DMS 273 treated with DMSO at 0.1 percent for 48 hours (cell line): ENCODE measurements around the gene FAM193A.
"Not testable (repeated sequence)": the region's sequence is repeated elsewhere in the genome, so short reads cannot be mapped to it uniquely, and the experiment has no call there.

Experiments
- DNase-seq: peaks from one replicate; lab custom pipeline; 2025; lab: John Stamatoyannopoulos, UW

FAM193A gene

GRCh38 chr4:2691313-2691712 lies 154.9 kb downstream of the FAM193A start:
- no peak for DNase-seq

GRCh38 chr4:2691952-2692435 lies 155.5 kb downstream of the FAM193A start:
- DNase-seq, result no peak

- DNase-seq, result no peak
Measured at GRCh38 chr4:2694691-2695090, 158.2 kb downstream of the FAM193A start.

- no peak for DNase-seq
Measured at GRCh38 chr4:2695346-2696060, 159.1 kb downstream of the FAM193A start.

DNA sequence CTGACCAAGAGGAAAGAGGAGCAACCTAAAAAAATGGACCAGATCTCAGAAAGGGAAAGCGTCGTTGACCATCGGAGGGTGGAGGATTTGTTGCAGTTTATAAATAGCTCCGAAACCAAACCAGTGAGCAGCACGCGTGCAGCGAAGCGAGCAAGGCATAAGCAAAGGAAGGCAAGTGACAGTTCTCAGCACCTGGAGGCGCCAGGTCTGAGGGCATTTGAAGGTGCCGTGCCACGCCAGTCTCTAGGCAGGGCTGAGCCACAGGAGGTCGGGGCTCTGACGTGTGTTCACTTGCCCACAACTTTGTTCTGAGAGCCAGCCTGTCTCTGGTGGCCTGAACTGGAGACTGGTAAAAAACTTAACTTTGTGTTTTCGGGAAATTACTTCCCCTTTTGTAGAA lies 160.0 kb downstream of the FAM193A start:
- no peak for DNase-seq

DNA sequence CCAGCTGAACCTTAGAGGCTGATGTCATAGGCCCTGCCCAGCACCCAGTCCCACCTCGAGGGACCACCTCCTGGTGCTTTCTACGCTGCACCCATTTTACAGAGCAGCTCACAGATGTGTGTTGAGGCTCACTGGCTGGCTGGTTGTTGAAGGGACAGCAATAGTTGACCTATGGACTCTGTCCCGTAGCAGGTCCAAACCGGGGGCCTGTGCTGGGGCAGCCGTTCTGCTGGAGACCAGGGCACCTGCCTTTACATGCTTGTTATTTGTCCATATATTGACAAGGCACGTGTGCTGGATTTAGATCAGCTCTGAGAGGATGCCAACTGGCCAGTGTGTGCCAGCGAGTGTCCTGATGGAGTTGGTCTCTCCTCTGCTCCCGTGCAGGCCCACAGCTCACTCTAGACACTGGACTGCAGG lies 161.6 kb downstream of the FAM193A start:
- DNase-seq, result no peak

DNA sequence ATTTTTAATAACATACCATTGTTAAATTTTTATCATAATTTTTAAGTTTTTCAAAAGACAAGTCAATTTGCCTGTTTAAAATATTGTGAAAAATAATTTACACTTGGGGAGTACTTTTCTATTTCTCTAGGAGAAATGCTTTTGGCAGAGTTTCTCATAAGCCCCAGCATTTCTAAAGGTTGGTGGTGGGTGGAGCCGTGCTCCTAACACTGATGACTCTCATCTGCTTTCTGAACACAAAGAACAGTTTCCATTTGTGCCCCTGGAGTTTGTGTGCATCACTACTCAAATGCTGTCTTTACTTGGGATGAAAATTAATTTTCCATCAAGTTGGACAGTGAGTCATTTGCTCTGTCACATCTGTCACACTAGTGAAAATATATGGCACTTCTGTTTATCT lies 162.1 kb downstream of the FAM193A start:
- no peak for DNase-seq

DNA sequence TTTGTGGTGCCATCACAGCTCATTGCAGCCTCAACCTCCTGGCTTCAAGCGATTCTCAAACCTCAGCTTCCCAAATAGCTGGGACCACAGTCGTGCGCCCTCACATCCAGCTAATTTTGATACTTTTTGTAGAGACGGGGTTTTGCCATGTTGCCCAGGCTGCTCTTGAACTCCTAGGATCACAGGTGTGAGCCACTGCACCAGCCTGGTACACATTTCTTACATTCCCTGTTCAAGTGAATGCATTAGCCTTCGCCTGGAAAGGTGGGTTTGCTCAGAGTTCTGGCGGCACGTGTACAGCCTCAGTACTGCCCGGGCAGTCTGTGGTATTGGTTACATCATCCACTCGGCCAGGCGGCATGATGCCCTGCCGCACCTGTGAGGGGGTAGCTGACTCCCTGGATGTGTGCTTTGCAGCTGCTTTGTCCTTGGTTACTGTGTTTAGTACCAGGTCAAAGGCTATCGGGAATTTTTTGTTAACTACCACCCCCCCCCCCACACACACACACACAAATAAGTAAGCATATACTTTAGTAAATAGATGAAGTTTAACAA lies 162.6 kb downstream of the FAM193A start:
- no peak for DNase-seq

DNA sequence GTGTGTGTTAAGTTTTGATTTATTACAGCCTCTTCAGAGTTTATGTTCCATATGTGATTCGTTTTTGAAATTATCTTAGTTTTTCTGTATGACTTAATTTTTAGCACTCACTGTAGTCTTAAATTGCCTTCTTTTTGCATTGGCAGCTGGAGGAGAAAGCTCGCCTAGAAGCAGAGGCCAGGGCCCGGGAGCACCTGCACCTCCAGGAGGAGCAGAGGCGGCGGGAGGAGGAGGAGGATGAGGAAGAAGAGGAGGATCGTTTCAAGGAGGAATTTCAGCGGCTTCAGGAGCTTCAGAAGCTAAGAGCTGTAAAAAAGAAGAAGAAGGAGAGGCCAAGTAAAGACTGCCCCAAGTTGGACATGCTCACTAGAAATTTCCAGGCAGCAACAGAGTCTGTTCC lies 163.1 kb downstream of the FAM193A start:
- no peak for DNase-seq

DNA sequence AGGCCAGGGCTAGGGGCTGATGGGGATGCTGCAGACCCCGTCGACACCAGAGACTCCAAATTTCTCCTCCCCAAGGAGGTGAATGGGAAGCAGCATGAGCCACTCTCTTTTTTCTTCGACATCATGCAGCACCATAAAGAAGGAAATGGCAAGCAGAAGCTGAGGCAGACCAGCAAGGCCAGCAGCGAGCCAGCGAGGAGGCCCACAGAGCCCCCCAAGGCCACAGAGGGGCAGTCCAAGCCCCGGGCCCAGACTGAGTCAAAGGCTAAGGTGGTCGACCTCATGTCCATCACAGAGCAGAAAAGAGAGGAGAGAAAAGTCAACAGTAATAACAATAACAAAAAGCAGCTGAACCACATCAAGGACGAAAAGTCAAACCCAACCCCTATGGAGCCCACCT lies 163.6 kb downstream of the FAM193A start:
- DNase-seq, result no peak

DNA sequence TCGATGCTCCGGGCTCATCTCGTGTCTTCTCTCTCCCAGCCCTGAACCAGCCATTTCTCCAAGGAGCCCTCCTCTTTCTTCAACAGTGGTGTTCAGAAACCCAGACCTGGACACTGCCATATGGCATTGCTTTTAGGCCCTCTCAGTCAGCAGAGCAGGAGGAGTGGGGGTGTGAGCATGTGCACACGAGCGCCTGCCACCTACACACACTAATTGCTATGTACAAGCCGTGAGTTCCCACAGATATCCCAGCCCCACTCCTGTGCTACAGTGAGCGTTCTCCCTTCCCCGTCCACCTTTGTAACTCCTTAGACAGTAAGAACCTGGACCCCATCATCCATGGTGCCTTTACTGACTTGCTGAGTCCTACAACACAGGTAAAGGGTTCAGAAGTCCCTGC lies 165.9 kb downstream of the FAM193A start:
- DNase-seq, result no peak

DNA sequence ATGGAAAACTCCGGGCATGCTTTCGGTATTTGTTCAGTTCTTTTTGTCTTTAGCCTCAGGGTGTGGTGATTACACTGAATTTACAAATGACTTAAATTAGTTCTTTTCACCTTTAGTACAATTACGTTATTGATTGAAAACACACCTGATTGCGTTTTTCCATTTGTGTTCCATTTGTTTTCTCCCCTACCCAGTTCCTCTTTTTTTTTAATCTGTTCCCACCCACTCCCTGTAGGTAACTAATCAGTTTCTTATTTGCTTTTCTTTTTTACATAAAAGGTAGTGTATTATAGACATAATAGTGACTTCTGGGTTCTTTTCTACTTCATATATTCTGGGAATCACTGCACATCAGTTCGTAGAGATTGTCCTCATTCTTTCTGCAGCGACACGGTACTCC lies 166.3 kb downstream of the FAM193A start:
- no peak for DNase-seq

GRCh38 chr4:2712261-2712842 lies 175.9 kb downstream of the FAM193A start:
- no peak for DNase-seq

DNA sequence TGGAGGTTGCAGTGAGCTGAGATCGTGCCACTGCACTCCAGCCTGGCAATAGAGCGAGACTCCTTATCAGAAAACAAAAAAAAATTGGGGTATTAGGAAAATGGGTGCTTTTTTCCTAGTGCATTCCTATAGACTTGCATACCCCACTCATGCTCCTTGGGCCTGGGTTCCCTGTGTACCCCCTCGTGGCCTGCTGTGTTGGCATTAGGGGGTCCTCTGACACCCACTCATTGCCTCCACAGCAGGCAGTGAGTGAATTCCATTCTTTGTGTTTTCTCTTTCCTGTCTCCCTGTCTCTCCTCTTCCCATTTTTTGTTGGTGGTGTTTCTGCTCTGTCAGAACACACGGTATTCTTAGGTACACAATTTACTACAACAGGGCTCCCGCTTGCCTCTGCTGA lies 176.9 kb downstream of the FAM193A start:
- no peak for DNase-seq

DNA sequence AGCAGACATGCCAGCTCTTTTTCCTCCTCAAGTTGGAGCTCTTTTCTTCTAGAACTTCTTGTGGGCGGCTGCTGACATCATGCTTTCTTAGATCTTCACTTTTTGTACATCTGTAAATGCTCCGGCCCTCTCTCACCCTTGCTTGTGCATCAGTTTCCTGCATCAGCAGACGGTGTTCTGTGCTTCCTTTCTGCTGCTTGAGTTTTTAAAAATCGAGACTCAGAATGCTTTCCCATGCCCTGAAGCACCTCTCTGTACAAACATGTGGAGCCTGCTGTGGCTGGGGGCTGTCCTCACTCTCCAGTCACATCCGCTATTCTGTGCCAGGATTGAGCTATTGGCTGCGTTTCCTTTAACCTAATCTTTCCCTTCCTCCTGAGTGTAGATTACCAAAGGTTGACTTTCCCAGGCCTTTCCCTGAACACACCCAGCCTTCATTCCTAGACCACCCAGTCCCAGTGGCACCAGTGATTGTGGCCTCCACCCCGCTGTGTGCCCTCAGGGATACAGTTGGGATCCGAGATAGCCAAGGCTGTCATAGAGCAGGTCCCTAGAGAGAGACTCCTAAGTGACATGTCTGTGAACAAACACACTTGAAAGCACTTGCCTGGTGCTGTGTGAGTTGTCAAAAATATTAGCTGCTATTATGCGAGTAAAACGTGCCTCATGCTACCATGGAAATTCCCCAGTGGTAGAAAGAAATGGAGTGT lies 177.8 kb downstream of the FAM193A start:
- DNase-seq, result no peak

DNA sequence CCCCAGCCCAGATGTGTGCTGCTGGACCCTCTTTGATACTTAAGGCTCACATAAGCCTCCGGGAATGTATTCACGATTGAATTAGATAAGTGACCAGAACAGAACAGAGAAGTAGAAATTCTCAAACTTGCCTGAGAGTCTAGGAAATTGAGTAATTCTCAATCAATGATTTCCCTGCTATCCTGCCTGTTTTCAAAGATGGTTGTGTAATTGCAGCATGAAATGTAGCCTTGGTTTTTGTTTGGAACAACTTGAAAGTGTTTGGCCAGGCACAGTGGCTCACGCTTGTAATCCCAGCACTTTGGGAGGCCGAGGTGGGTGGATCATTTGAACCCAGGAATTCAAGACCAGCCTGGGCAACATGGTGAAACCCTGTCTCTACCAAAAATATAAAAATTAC lies 178.5 kb downstream of the FAM193A start:
- DNase-seq, result no peak

GRCh38 chr4:2715426-2715825 lies 179.0 kb downstream of the FAM193A start:
- no peak for DNase-seq

DNA sequence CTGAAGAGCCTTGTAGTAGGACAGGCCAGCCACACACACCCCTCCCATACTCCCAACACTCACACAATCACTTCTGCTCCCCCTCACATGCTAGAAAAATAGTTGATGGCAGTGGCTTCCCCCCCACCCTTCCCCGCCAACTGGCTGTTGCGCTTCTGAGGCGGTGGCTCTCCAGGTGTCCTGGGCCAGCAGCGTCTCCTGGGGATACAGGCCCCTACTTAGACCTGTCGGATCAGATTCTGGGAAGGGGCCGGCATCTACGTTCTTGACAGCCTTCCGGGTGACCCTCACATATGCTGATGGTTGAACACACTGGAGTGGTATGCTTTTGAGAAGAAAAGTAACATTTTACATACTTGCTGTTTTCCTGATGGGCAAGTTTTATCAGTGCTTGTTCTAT lies 179.8 kb downstream of the FAM193A start:
- no peak for DNase-seq

- DNase-seq, result no peak
Measured at GRCh38 chr4:2721586-2721985, 185.1 kb downstream of the FAM193A start.

GRCh38 chr4:2722033-2722432 lies 185.6 kb downstream of the FAM193A start:
- DNase-seq, result no peak

DNA sequence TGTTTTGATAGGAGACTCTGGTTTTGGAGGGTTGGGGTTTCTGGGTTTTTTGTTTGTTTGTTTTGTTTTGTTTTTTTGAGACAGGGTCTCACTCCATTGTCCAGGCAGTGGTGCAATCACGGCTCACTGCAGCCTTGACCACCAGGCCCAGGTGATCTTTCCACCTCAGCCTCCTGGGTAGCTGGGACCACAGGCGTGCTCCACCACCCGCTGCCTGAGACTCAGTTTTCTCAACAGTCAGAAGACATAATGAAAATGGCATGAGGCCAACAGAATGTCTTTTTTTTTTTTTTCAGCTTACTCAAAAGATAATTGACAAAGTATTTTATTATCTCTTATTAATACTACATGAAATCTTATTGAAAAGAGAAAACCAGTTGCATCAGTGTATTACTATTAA lies 187.3 kb downstream of the FAM193A start:
- no peak for DNase-seq

DNA sequence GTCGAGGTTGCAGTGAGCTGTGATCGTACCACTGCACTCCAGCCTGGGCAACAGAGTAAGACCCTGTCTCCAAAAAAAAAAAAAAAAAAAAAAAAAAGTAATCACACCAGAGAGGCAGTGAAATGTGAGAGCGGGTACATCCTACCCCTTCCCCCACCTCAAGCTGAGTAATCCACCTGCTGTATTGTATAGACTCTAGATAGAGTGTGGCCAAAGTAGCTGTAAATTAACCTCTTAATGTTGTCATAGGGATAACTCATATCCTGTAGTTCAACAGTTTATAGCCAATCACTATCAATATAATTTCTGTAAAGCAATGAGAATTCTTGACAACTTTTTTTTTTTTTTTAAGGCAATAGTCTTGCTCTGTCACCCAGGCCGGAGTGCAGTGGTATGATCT lies 188.9 kb downstream of the FAM193A start:
- DNase-seq, result no peak

- not testable (repeated sequence) for DNase-seq
Measured at GRCh38 chr4:2726881-2727280, 190.4 kb downstream of the FAM193A start.
